ENCODE data around the gene SHISA6.

DNA sequence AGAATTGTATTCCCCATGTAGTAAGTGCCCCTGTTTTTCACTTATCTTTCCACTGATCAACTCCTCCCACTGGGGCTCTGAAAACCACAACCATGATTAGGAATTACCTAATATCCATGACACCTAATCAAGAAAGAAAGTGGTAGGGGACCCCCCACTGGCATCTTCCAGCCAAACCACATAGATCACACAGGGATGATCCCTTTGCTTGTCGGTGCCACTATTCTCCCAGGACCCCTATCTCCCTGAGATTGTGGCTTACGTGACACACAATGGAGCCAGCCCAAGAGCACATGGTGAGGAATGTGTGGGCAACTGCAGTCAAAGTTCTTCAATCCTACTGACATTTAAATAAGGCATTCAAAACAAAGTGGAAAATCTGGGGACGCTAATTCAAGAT lies 339.7 kb downstream of the SHISA6 start:
- TF ChIP-seq EZH2 (IDR thresholded peaks at IDR 0.05; ENCODE audit: low read length, missing control alignments): no peak
- TF ChIP-seq, protein P1, sequence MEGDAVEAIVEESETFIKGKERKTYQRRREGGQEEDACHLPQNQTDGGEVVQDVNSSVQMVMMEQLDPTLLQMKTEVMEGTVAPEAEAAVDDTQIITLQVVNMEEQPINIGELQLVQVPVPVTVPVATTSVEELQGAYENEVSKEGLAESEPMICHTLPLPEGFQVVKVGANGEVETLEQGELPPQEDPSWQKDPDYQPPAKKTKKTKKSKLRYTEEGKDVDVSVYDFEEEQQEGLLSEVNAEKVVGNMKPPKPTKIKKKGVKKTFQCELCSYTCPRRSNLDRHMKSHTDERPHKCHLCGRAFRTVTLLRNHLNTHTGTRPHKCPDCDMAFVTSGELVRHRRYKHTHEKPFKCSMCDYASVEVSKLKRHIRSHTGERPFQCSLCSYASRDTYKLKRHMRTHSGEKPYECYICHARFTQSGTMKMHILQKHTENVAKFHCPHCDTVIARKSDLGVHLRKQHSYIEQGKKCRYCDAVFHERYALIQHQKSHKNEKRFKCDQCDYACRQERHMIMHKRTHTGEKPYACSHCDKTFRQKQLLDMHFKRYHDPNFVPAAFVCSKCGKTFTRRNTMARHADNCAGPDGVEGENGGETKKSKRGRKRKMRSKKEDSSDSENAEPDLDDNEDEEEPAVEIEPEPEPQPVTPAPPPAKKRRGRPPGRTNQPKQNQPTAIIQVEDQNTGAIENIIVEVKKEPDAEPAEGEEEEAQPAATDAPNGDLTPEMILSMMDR (conservative IDR thresholded peaks at IDR 0.05 in 1 of 2, IDR thresholded peaks at IDR 0.05 in 1 of 2; ENCODE audit: low read depth in 1 of 2, low read length in 2 of 2): no peak

All from fibroblast of lung (primary cell).